ENCODE measurements around the gene NLGN1. TPM values are rescaled to one million over a fixed set of nuclear protein-coding genes. Genes with fewer than 3 reads are reported as not detected.

Gene NLGN1
- total RNA-seq, 1 experiment from 2014 or later = 5.2 TPM

- Histone ChIP-seq H3K79me1 (ENCODE audit: insufficient read depth, low read depth, low read length, poor library complexity, severe bottlenecking) (no peaks in the 10 kb centered on the region), H3K23me2 (ENCODE audit: insufficient read length, low read depth, low read length, poor library complexity, severe bottlenecking) (no peaks in the 10 kb centered on the region), H4K5ac (ENCODE audit: insufficient read length, low read depth, low read length) (no peak overlapping the region), H3K9me3 (ENCODE audit: control insufficient read depth, low read depth, low read length) (no peaks in the 10 kb centered on the region), H2BK20ac (ENCODE audit: low read depth, low read length, poor library complexity, severe bottlenecking) (no peak overlapping the region), H3K9ac (ENCODE audit: extremely low read depth, insufficient read length, low read length) (no peak overlapping the region), H4K20me1 (ENCODE audit: control insufficient read depth, insufficient read depth, insufficient read length) (no peaks in the 10 kb centered on the region), H3K79me2 (ENCODE audit: insufficient read depth, low read length) (no peaks in the 10 kb centered on the region), H4K8ac (replicated peaks; ENCODE audit: insufficient read length, low read depth, low read length) (no peak overlapping the region), H3K56ac (ENCODE audit: insufficient read length, low read depth, low read length) (no peak overlapping the region), H3T11ph (ENCODE audit: low read length) (no peak overlapping the region), H2BK12ac (ENCODE audit: insufficient read length, low read depth, low read length) (no peak overlapping the region), H2AFZ (ENCODE audit: low read length) (no peak overlapping the region), H3K4me1 (ENCODE audit: insufficient read depth, low read length) (no peaks in the 10 kb centered on the region), H2AK5ac (ENCODE audit: insufficient read length, low read length) (no peak overlapping the region), H3K4me2 (ENCODE audit: insufficient read depth, insufficient read length, low read length) (no peak overlapping the region), H3K27me3 (ENCODE audit: insufficient read depth, low read length) (no peaks in the 10 kb centered on the region), H3K4ac (ENCODE audit: low read depth, low read length) (no peak overlapping the region), H3K23ac (ENCODE audit: insufficient read length, low read depth, low read length) (no peak overlapping the region), H3K27ac (ENCODE audit: insufficient read length, low read depth, low read length) (no peak overlapping the region), H3K18ac (ENCODE audit: insufficient read length, low read depth, low read length) (no peak overlapping the region), H4K91ac (ENCODE audit: insufficient read length, low read depth, low read length) (no peak overlapping the region), H2BK15ac (ENCODE audit: low read depth, low read length) (no peak overlapping the region), H2BK5ac (ENCODE audit: insufficient read length, low read length) (no peak overlapping the region), H2BK120ac (ENCODE audit: low read depth, low read length, poor library complexity, severe bottlenecking) (no peak overlapping the region), H3K14ac (ENCODE audit: insufficient read depth, low read length) (no peak overlapping the region)
- no peaks in the 10 kb centered on the region for H3K9me3 Mint-ChIP-seq
- no peak overlapping the region for H3K4me3 Mint-ChIP-seq
- H3K27me3 Mint-ChIP-seq (ENCODE audit: low read depth) = no peaks in the 10 kb centered on the region
- H3K4me1 Mint-ChIP-seq = peaks cover 9 to 10% of the 10 kb centered on the region in 2 experiments
- no CpG with 5 or more reads among the region's 2 CpGs for WGBS (ENCODE audit: extremely low coverage, insufficient read length, low lambda C conversion rate)
- no peaks in the 10 kb centered on the region for H3K36me3 Mint-ChIP-seq (ENCODE audit: insufficient read depth in 1 of 3, low read depth in 3 of 3)
- no peak overlapping the region for H3K27ac Mint-ChIP-seq
- DNase-seq = no peak
- TF ChIP-seq CTCF (conservative IDR thresholded peaks at IDR 0.05) = no peak
Observed at GRCh38 chr3:173902871-173903270, 505.3 kb downstream of the NLGN1 start.

All from H9 (cell line).